Measurements from ENCODE around the gene HNRNPLL.
"Not testable (repeated sequence)": the region's sequence is repeated elsewhere in the genome, so short reads cannot be mapped to it uniquely, and the experiment has no call there.

HNRNPLL gene

DNA sequence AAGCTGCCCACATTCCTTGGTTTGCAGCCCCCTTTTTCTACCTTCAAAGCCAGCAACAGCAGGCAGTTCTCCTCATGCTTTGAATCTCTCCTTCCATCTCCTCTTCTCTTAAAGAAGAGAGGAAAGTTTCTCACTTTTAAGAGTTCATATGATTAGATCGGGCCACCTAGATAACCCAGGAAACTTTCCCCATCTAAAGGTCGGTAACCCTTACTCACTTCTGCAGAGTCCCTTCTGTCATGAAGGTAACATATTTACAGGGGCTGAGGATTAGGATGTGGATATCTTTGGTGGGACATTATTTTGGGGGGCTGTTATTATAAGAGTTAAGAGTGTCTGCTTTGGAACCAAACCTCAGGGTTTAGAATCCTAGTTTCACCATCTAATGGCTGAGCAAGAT, 51.0 kb downstream of the HNRNPLL start:
- no peak for DNase-seq (ENCODE audit: low spot score)
- Histone ChIP-seq H3K4me3 (no peak overlapping the region), H3K27ac (no peak overlapping the region)
- TF ChIP-seq CTCF (IDR thresholded peaks at IDR 0.05) = no peak

- Histone ChIP-seq H3K27ac (no peak overlapping the region), H3K4me3 (no peak overlapping the region)
- no peak for DNase-seq (ENCODE audit: low spot score)
- no peak for TF ChIP-seq CTCF (IDR thresholded peaks at IDR 0.05)
These were observed 51.6 kb downstream of the HNRNPLL start for GRCh38 chr2:38551171-38551570.

GRCh38 chr2:38549851-38550250, 52.9 kb downstream of the HNRNPLL start:
- no peak for DNase-seq (ENCODE audit: low spot score)
- no peak overlapping the region for H3K4me3 ChIP-seq
- TF ChIP-seq CTCF (IDR thresholded peaks at IDR 0.05) = no peak

GRCh38 chr2:38549071-38549704, 53.5 kb downstream of the HNRNPLL start:
- Histone ChIP-seq H3K27ac (no peak overlapping the region), H3K4me3 (no peak overlapping the region)
- TF ChIP-seq CTCF (IDR thresholded peaks at IDR 0.05) = no peak
- DNase-seq (ENCODE audit: low spot score) = no peak

More at GRCh38 chr2:38549851-38550250, 52.9 kb downstream of the HNRNPLL start:
- H3K27ac ChIP-seq = no peak overlapping the region

DNA sequence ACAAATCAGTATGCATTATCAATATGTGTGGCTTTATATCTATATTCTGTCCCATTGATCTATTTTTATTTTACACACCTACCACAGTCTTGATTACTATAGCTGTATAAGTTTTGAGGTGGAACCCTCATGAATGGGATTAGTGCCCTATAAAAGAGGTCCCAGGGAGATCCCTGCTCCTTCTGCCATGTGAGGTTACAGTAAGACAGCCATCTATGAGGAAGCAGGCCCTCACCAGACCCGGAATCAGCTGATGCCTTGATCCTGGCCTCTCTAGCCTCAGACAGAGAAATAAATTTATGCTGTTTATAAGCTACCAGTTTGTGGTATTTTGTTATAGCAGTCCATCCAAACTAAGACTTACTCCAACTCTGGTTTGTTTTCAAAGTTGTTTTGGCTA, 54.9 kb downstream of the HNRNPLL start:
- DNase-seq (ENCODE audit: low spot score) = no peak
- no peak for TF ChIP-seq CTCF (IDR thresholded peaks at IDR 0.05)
- Histone ChIP-seq H3K27ac (no peak overlapping the region), H3K4me3 (no peak overlapping the region)

DNA sequence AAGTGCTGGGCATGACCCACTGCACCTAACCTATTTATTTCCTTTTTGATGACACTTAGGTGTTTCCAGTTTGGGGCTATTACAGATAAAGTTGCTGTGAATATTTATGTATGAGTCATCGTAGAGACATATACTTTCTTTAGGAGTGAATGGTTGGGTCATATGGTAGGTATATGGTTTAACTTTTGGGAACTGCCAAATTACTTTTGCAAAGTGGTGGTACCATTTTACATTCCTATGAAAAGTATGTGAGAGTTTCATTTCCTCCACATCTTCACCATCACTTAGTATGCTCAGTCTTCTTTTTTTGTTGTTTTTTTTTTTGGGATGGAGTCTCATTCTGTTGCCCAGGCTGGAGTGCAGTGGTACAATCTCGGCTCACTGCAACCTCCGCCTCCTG, 56.1 kb downstream of the HNRNPLL start:
- no peak for DNase-seq (ENCODE audit: low spot score)
- no peak for TF ChIP-seq CTCF (IDR thresholded peaks at IDR 0.05)
- Histone ChIP-seq H3K4me3 (no peak overlapping the region), H3K27ac (no peak overlapping the region)

DNA sequence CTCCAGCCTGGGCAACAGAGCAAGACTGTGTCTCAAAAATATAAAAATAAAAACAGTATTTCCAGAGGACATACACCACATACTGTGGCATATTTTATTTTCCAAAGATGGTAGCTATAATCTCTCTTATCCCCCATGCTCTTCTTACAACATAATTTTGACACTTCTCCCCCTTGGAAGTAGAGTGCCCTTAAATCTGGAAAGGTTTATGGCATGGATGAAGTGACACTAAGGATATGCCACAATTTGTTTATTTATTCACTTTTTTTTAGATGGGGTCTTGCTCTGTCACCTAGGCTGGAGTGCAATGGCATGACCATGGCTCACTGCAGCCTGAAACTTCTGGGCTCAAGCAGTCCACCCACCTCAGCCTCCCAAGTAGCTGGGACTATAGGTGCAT, 56.7 kb downstream of the HNRNPLL start:
- no peak overlapping the region for H3K27ac ChIP-seq
- no peak for TF ChIP-seq CTCF (IDR thresholded peaks at IDR 0.05)
- DNase-seq (ENCODE audit: low spot score) = no peak
- H3K4me3 ChIP-seq = no peak overlapping the region

DNA sequence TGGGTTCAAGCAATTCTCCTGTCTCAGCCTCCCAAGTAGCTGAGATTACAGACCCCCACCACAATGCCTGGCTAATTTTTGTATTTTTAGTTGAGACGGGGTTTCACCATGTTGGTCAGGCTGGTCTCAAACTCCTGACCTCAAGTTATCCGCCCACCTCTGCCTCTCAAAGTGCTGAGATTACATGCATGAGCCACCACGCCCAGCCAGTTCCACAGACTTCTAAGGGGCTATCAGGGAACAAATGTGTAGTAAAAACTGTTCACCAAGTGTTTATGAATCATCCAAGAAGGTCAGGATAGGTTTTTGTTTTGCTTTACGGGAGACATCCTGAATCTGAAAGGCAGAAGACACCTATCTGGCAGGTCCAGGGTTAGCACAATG, 60.5 kb downstream of the HNRNPLL start:
- not testable (repeated sequence) for H3K4me3 ChIP-seq; DNase-seq (ENCODE audit: low spot score); H3K27ac ChIP-seq
